Effector CD8-positive, alpha-beta T cell (primary cell): ENCODE data around the gene UCP1.
A peak's percentile ranks its signal among the peaks of the same experiment; 100 is the strongest.
"Not testable (repeated sequence)": the region's sequence is repeated elsewhere in the genome, so short reads cannot be mapped to it uniquely, and the experiment has no call there.

ENCODE experiments used
- DNase-seq: peaks from one replicate; lab custom pipeline; 2025; lab: John Stamatoyannopoulos, UW

Gene UCP1

GRCh38 chr4:140533951-140534480, 34.7 kb downstream of the UCP1 start:
- no peak for DNase-seq

- DNase-seq = no peak
These were observed 39.3 kb downstream of the UCP1 start for GRCh38 chr4:140529434-140529833.

GRCh38 chr4:140523857-140524742, 44.7 kb downstream of the UCP1 start, which contains the start of gene ELMOD2:
ELMOD2 (plus strand) TSS chr4:140524168; CDS start chr4:140525429, 1,261 bp downstream.
- peak; percentile 95 for DNase-seq

- DNase-seq = no peak
These were observed 45.3 kb downstream of the UCP1 start for GRCh38 chr4:140523370-140523856.

GRCh38 chr4:140515423-140515822, 53.3 kb downstream of the UCP1 start:
- DNase-seq = no peak

- not testable (repeated sequence) for DNase-seq
These were observed 55.0 kb downstream of the UCP1 start for GRCh38 chr4:140513765-140514164.
